HG02852 (cell line): Measurements from ENCODE around the gene CYTL1.

ENCODE experiments used
- ATAC-seq: cut with Tn5 transposase; IDR thresholded peaks from one replicate; pipeline ENCODE4 v1.9.1; 2021; ENCODE audit warnings: mild to moderate bottlenecking, moderate library complexity; ENCODE audit not compliant: unreplicated experiment

CYTL1 gene

DNA sequence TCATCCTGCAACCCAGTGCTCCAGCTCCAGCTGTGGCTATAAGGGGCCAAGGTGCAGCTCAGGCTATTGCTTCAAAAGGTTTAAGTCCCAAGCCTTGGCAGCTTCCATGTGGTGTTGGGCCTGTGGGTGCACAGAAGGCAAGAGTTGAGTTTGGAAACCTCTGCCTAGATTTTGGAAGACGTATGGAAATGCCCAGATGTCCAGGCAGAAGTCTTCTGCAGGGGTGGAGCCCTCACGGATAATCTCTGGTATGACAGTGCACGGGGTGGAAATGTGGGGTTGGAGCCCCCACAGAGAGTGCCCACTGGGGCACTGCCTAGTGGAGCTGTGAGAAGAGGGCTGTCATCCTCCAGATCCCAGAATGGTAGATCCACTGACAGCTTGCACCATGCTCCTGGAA is 44.5 kb downstream of the CYTL1 start:
- ATAC-seq = no peak

DNA sequence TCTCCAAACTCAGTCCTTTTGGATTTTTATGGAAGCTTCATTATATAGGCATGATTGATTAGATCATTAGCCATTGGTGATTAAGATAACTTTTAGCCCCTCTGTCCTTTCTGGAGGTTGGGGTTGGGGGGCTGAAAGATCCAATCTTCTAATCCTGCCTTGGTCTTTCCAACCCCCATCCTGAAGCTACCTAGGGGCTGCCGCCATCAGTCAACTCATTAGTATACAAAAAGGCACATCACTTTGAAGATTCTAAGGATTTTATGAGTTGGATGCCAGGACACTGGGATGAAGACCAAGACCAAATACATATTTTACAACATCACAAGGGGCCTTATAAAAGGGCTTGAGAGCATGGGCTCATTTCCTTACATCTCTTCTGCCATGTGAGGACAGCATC is 47.5 kb downstream of the CYTL1 start:
- ATAC-seq = no peak

DNA sequence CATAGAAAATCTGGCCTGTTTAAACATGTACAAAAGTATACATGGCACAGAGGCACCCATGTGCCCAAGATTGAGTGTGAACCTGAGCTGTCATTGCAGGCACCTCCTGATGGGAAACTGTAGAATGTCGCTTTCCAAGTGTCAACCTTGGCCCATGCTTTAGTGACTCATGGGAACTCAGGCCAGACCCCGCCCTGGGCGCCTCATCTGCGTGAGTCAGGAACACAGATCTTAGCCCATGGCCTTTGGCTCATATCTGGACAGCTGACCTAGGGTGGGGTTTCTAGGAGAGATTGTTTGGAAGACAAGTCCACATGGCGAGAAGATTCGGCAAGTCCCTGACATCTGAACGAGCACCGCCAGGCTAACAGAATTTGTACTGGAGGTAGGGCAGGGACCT is 50.0 kb downstream of the CYTL1 start:
- no peak for ATAC-seq

DNA sequence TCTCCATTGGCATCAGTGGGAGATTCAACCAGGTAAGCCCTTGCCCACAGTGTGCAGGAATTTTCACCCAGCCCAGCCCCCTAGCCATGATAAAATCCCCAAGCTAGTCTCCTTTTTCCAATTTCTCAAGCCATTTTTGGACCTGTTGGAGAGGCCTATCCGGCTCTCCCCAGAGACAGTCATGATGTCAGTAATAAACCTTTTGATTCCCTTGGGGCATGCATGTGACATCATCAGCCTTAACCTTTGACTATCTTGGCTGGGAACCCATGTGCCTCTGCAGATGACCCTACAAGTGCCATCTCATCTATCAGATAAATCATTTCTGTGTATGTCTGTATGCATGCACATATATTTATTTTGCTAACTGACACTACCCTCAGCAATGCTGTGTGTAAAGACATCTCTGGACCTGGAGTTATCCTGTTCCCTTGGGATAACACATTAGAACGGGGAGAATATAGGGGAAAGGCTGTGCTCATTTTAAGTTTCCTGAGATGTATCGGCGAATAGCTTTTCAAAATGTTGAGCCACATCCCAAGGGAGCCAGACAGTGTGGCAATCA is 51.0 kb downstream of the CYTL1 start:
- ATAC-seq = no peak
